MCF 10A (cell line): ENCODE results near the gene HSD17B2. TPM values are rescaled to one million over a fixed set of nuclear protein-coding genes. Genes with fewer than 3 reads are reported as not detected.

ENCODE experiments used
- BruUV-seq: library from RNA; stranded (reverse); fragments of 400-500 nt; replicated peaks from 2 replicates; lab custom pipeline; 2021; lab: Mats Ljungman, UMichigan
- CTCF ChIA-PET: fragments of 300-600 bp; sonication (Branson Sonifier 250); formaldehyde crosslinking; extraction: SDS; loops from one replicate; lab custom pipeline; 2021; ENCODE audit warnings: antibody characterized with exemption, inconsistent platforms; lab: Yijun Ruan, JAX
- POLR2A ChIA-PET: fragments of 300-600, 350-650 bp; sonication (Branson Sonifier 250); formaldehyde crosslinking; extraction: SDS; loops from one replicate; lab custom pipeline; 2020; ENCODE audit warnings: antibody characterized with exemption, inconsistent platforms; lab: Yijun Ruan, JAX
- DNase-seq: peaks from one replicate; pipeline ENCODE4 v3.0.0-alpha.2; 2018; ENCODE audit not compliant: unreplicated experiment
- H3K27ac Mint-ChIP-seq: one replicate; pipeline ENCODE4 v1.8.0; 2022; ENCODE audit warnings: mild to moderate bottlenecking, low read depth, mixed read lengths; ENCODE audit not compliant: unreplicated experiment
- H3K27me3 Mint-ChIP-seq: one replicate; pipeline ENCODE4 v1.8.0; 2022; ENCODE audit warnings: mixed read lengths; ENCODE audit not compliant: insufficient read depth, unreplicated experiment
- H3K36me3 Mint-ChIP-seq: one replicate; pipeline ENCODE4 v1.8.0; 2022; ENCODE audit warnings: mild to moderate bottlenecking, moderate library complexity, mixed read lengths; ENCODE audit not compliant: insufficient read depth, unreplicated experiment
- H3K4me1 Mint-ChIP-seq: one replicate; pipeline ENCODE4 v1.8.0; 2022; ENCODE audit warnings: mixed read lengths; ENCODE audit not compliant: insufficient read depth, unreplicated experiment
- H3K4me3 Mint-ChIP-seq: one replicate; pipeline ENCODE4 v1.8.0; 2022; ENCODE audit warnings: mild to moderate bottlenecking, moderate library complexity, mixed read lengths; ENCODE audit not compliant: unreplicated experiment
- H3K9me3 Mint-ChIP-seq: one replicate; pipeline ENCODE4 v1.8.0; 2022; ENCODE audit warnings: mixed read lengths; ENCODE audit not compliant: unreplicated experiment
- intact Hi-C: fragments of 100-400 bp; cut with micrococcal nuclease; formaldehyde crosslinking; loops from 2 replicates; pipeline ENCODE4 v1.14.1; 2022
- total RNA-seq: library from RNA; stranded (reverse); gene quantifications from 2 replicates; pipeline ENCODE4 v1.2.3, GENCODE V29; 2022
- TF ChIP-seq, protein P1 (sequence below): fragments of 200-600 bp; IDR thresholded peaks from one replicate; pipeline ENCODE4 v1.8.0; 2022; ENCODE audit warnings: antibody characterized with exemption, mild to moderate bottlenecking; ENCODE audit not compliant: unreplicated experiment

Gene HSD17B2
- total RNA-seq, 1 experiment from 2014 or later: 0.93 TPM

DNA sequence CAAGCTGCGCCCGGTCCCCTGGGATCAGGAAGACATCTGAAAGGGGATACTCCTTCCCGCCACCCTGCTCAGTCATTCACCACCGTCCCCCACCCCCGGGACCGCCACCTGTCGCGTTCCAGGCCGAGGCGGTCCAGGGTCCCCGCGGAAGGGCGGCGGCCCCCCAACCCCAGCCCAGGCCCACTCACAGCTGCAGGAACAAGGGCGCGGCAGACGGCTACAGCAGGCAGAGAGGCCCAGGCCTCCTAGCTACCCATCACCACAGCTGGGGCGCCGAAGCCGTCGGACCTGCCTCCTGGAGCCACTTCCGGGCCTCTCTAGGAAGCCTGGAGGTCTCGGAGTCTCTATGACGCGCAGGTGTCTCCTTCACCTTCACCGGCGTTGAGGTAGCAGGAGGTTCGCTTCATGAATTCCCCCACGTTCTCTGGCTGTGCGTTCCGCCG, 23.8 kb upstream of the HSD17B2 start, which contains the start of gene SDR42E1:
Gene SDR42E1, minus strand, starts transcription at position 272 of the 443 bp plus-strand sequence. CDS start 10,612 bp downstream, outside the sequence.
- BruUV-seq: no TSS peak
- CTCF ChIA-PET: interaction anchor here (0.6 to 1.3 kb wide), 3 partner anchors 14 to 70 kb away, joined by 3 to 4 read pairs (median 3); no protein-coding TSS in a partner anchor
- H3K27ac Mint-ChIP-seq: peak within 1 kb of the TSS; percentile 75
- POLR2A ChIA-PET: interaction anchor here (1.2 to 1.8 kb wide), 2 partner anchors 14 to 159 kb away, joined by 3 to 10 read pairs; partner anchors contain the start of gene MPHOSPH6
- peaks cover 7% of the 10 kb centered on the region for H3K9me3 Mint-ChIP-seq
- peak; percentile 64 for DNase-seq
- intact Hi-C loops: no loop called here
- peaks cover 8% of the 10 kb centered on the region for H3K4me1 Mint-ChIP-seq
- H3K4me3 Mint-ChIP-seq: peak within 1 kb of the TSS; percentile 77
- no peaks in the 10 kb centered on the region for H3K27me3 Mint-ChIP-seq
- TF ChIP-seq, protein P1, sequence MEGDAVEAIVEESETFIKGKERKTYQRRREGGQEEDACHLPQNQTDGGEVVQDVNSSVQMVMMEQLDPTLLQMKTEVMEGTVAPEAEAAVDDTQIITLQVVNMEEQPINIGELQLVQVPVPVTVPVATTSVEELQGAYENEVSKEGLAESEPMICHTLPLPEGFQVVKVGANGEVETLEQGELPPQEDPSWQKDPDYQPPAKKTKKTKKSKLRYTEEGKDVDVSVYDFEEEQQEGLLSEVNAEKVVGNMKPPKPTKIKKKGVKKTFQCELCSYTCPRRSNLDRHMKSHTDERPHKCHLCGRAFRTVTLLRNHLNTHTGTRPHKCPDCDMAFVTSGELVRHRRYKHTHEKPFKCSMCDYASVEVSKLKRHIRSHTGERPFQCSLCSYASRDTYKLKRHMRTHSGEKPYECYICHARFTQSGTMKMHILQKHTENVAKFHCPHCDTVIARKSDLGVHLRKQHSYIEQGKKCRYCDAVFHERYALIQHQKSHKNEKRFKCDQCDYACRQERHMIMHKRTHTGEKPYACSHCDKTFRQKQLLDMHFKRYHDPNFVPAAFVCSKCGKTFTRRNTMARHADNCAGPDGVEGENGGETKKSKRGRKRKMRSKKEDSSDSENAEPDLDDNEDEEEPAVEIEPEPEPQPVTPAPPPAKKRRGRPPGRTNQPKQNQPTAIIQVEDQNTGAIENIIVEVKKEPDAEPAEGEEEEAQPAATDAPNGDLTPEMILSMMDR: no peak
- peaks cover 3% of the 10 kb centered on the region for H3K36me3 Mint-ChIP-seq

GRCh38 chr16:82013139-82013538, 21.9 kb upstream of the HSD17B2 start:
- TF ChIP-seq, protein P1: no peak
- Mint-ChIP-seq H3K36me3 (no peaks in the 10 kb centered on the region), H3K4me1 (peaks cover 11% of the 10 kb centered on the region), H3K27me3 (no peaks in the 10 kb centered on the region), H3K27ac (no peak overlapping the region), H3K4me3 (no peak overlapping the region), H3K9me3 (peaks cover 2% of the 10 kb centered on the region)
- intact Hi-C loops: no loop called here
- CTCF ChIA-PET: interaction anchor here (0.6 to 1.3 kb wide), 2 partner anchors 73 to 1326 kb away, joined by 3 to 5 read pairs; no protein-coding TSS in a partner anchor
- BruUV-seq: no TSS peak
- POLR2A ChIA-PET: interaction anchor here (0.6 kb wide), 1 partner anchor 612 kb away, joined by 3 read pairs; no protein-coding TSS in a partner anchor
- DNase-seq: no peak

DNA sequence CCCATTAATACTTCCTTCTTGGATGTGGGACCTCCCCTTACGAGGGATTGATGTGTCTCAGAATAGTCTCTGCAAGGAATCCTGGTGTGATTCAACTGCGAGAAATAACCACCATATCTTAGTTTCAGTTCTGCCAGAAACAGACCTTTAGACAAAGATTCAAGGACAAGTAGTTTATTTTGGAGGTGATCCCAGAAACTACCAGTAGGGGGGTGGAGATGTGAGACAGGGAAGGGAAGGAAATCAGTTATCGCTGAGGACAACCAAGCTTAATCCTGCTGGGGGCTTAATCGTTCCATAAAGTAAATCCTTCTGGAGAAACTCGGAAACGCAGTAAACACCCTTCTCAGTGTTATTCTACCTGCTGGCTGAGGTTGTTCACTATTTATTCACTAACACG, 18.8 kb upstream of the HSD17B2 start:
- H3K4me3 Mint-ChIP-seq: peak overlapping the region; percentile 31
- peaks cover 7% of the 10 kb centered on the region for H3K4me1 Mint-ChIP-seq
- no TSS peak for BruUV-seq
- peak; percentile 58 for DNase-seq
- intact Hi-C loops: no loop called here
- no peaks in the 10 kb centered on the region for H3K36me3 Mint-ChIP-seq
- peaks cover 18% of the 10 kb centered on the region for H3K27me3 Mint-ChIP-seq
- TF ChIP-seq, protein P1: peak; percentile 26
- POLR2A ChIA-PET: no interaction called here
- no peaks in the 10 kb centered on the region for H3K9me3 Mint-ChIP-seq
- CTCF ChIA-PET: interaction anchor here (0.7 to 1.2 kb wide), 3 partner anchors 9 to 114 kb away, joined by 3 to 4 read pairs (median 3); no protein-coding TSS in a partner anchor
- H3K27ac Mint-ChIP-seq: peak overlapping the region; percentile 7

DNA sequence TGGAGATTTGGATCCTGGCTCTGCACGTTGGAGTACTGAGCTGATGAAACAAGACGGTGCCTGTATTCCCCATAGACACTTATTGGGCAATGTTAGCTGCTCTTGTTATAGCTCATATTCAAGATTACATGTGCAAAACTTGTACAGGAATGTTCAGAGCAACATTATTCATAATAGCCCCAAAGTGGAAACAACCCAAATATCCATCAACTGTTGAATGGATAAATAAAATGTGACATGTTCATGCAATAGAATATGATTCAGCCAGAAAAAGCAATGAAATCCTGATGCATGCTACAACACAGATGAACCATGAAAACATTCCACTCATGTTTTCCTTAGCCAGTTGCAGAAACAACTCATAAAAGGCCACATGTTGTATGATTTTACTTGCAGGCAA, 18.1 kb upstream of the HSD17B2 start:
- Mint-ChIP-seq H3K36me3 (no peaks in the 10 kb centered on the region), H3K9me3 (no peaks in the 10 kb centered on the region), H3K4me3 (no peak overlapping the region), H3K27me3 (peaks cover 18% of the 10 kb centered on the region), H3K4me1 (peaks cover 7% of the 10 kb centered on the region), H3K27ac (no peak overlapping the region)
- intact Hi-C loops: no loop called here
- BruUV-seq: no TSS peak
- POLR2A ChIA-PET: interaction anchor here (0.6 kb wide), 1 partner anchor 142 kb away, joined by 3 read pairs; no protein-coding TSS in a partner anchor
- CTCF ChIA-PET: interaction anchor here (0.5 to 1.2 kb wide), 5 partner anchors 9 to 524 kb away, joined by 3 to 4 read pairs (median 3); no protein-coding TSS in a partner anchor
- TF ChIP-seq, protein P1: no peak
- DNase-seq: no peak
